NCI-H187 treated with DMSO at 0.1 percent for 48 hours (cell line): ENCODE measurements around the gene CCNF.

Source experiments
- DNase-seq: peaks from one replicate; lab custom pipeline; 2025; lab: John Stamatoyannopoulos, UW

Gene CCNF

GRCh38 chr16:2485811-2486507 is 56.7 kb downstream of the CCNF start:
- DNase-seq = no peak

- DNase-seq = no peak
Measured at GRCh38 chr16:2486645-2487516, 57.6 kb downstream of the CCNF start.

GRCh38 chr16:2487517-2487842 is 58.2 kb downstream of the CCNF start:
- DNase-seq = no peak

GRCh38 chr16:2487903-2488531 is 58.8 kb downstream of the CCNF start:
- DNase-seq = no peak

GRCh38 chr16:2489581-2489980 is 60.3 kb downstream of the CCNF start:
- no peak for DNase-seq

- DNase-seq = peak; percentile 92
Measured at GRCh38 chr16:2490190-2491105, 61.2 kb downstream of the CCNF start.

- DNase-seq = no peak
Measured at GRCh38 chr16:2492292-2492691, 63.0 kb downstream of the CCNF start.

GRCh38 chr16:2493605-2494004 is 64.4 kb downstream of the CCNF start:
- no peak for DNase-seq

- no peak for DNase-seq
Measured at GRCh38 chr16:2494616-2495015, 65.4 kb downstream of the CCNF start.

GRCh38 chr16:2495041-2495440 is 65.8 kb downstream of the CCNF start:
- DNase-seq = no peak

GRCh38 chr16:2496223-2497115 is 67.2 kb downstream of the CCNF start:
- no peak for DNase-seq

GRCh38 chr16:2497116-2497630 is 67.9 kb downstream of the CCNF start:
- DNase-seq = no peak

GRCh38 chr16:2497695-2498484 is 68.6 kb downstream of the CCNF start:
- no peak for DNase-seq

- no peak for DNase-seq
Measured at GRCh38 chr16:2498531-2499253, 69.4 kb downstream of the CCNF start.

- no peak for DNase-seq
Measured at GRCh38 chr16:2499454-2499853, 70.2 kb downstream of the CCNF start.

GRCh38 chr16:2499890-2500429 is 70.7 kb downstream of the CCNF start:
- no peak for DNase-seq

GRCh38 chr16:2500430-2500917 is 71.2 kb downstream of the CCNF start:
- DNase-seq = no peak

- peak; percentile 52 for DNase-seq
Measured at GRCh38 chr16:2500918-2501750, 71.9 kb downstream of the CCNF start.
